Nephron (organoid): ENCODE data around the gene NECTIN4.

ENCODE experiments used
- H3K27ac Mint-ChIP-seq, 3 experiments: 2 replicates each; pipeline ENCODE4 v1.8.0; 2020; ENCODE audit warnings: mixed read lengths in 3 of 3, mild to moderate bottlenecking in 2 of 3, moderate library complexity in 1 of 3
- H3K27me3 Mint-ChIP-seq: 2 replicates; pipeline ENCODE4 v1.8.0; 2021; ENCODE audit warnings: low read depth, mild to moderate bottlenecking, moderate library complexity, mixed read lengths
- H3K36me3 Mint-ChIP-seq: 2 replicates; pipeline ENCODE4 v1.8.0; 2020; ENCODE audit warnings: low read depth, mixed read lengths
- H3K4me1 Mint-ChIP-seq: 2 replicates; pipeline ENCODE4 v1.8.0; 2020; ENCODE audit warnings: mixed read lengths
- H3K4me3 Mint-ChIP-seq, 3 experiments: 2 replicates each; pipeline ENCODE4 v1.8.0; 2020; ENCODE audit warnings: mild to moderate bottlenecking in 3 of 3, mixed read lengths in 3 of 3, moderate library complexity in 2 of 3
- H3K9me3 Mint-ChIP-seq: 2 replicates; pipeline ENCODE4 v1.8.0; 2020; ENCODE audit warnings: mixed read lengths
- TF ChIP-seq, protein P1 (sequence below), 3 experiments: fragments of 200-600 bp; sonication (generic); IDR thresholded peaks; one replicate each; pipeline ENCODE4 v1.5.0; 2021; ENCODE audit warnings: antibody characterized with exemption in 3 of 3; ENCODE audit not compliant: unreplicated experiment in 3 of 3

Gene NECTIN4

DNA sequence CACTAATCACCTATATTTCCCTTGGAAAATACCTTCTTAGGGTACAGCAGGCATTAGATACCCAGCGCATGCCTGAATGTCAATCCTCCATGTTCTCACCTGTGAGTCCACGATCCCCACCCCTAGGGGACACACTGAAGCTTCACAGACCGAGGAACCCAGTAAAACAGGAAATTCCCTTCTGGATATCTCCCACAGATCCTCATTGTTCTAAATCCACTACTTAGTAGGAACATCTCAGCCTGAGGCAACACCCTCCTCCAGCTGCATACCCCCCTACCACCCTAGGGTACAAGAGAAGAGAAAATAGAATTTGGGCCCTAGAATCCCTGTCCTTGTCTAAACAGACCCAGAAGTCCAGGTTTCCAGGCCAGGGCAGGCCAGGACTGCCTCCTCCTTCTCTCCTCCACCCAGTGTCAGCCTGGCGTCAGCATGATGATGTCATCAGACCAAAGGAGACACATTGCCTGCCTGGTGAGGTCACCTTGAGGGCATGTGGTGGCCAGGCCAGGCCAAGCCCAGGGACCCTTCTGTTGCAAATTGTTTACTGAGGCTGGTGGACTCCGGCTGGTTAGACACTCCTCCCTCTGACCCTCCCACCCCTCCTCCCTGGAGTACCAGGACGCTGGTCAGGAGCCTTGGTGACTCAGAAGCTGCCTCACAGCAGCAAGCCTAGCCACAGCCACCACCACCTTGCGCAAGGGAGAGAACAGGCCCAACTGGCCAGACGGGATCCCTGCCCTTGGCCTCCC, 6.2 kb downstream of the NECTIN4 start:
- Mint-ChIP-seq H3K4me3 (no peak overlapping the region), H3K36me3 (no peaks in the 10 kb centered on the region), H3K9me3 (no peaks in the 10 kb centered on the region), H3K4me1 (no peaks in the 10 kb centered on the region), H3K27ac (peak overlapping the region in 1 of 3 experiments; percentile 59), H3K27me3 (peaks cover 4% of the 10 kb centered on the region)
- TF ChIP-seq, protein P1, sequence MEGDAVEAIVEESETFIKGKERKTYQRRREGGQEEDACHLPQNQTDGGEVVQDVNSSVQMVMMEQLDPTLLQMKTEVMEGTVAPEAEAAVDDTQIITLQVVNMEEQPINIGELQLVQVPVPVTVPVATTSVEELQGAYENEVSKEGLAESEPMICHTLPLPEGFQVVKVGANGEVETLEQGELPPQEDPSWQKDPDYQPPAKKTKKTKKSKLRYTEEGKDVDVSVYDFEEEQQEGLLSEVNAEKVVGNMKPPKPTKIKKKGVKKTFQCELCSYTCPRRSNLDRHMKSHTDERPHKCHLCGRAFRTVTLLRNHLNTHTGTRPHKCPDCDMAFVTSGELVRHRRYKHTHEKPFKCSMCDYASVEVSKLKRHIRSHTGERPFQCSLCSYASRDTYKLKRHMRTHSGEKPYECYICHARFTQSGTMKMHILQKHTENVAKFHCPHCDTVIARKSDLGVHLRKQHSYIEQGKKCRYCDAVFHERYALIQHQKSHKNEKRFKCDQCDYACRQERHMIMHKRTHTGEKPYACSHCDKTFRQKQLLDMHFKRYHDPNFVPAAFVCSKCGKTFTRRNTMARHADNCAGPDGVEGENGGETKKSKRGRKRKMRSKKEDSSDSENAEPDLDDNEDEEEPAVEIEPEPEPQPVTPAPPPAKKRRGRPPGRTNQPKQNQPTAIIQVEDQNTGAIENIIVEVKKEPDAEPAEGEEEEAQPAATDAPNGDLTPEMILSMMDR (IDR thresholded peaks at IDR 0.05; ENCODE audit: unreplicated experiment in 3 of 3) = no peak

- TF ChIP-seq, protein P1 (IDR thresholded peaks at IDR 0.05; ENCODE audit: unreplicated experiment in 3 of 3) = no peak
- Mint-ChIP-seq H3K27ac (peak overlapping the region in 1 of 3 experiments; percentile 59), H3K27me3 (peaks cover 4% of the 10 kb centered on the region)
Observed at GRCh38 chr1:161082483-161082882, 6.9 kb downstream of the NECTIN4 start.

GRCh38 chr1:161081519-161081918, 7.8 kb downstream of the NECTIN4 start:
- H3K4me3 Mint-ChIP-seq = no peak overlapping the region
- no peaks in the 10 kb centered on the region for H3K9me3 Mint-ChIP-seq
- TF ChIP-seq, protein P1 (IDR thresholded peaks at IDR 0.05; ENCODE audit: unreplicated experiment in 3 of 3) = no peak
- H3K27me3 Mint-ChIP-seq = peaks cover 4% of the 10 kb centered on the region
- H3K27ac Mint-ChIP-seq = no peak overlapping the region
- H3K36me3 Mint-ChIP-seq = no peaks in the 10 kb centered on the region
- no peaks in the 10 kb centered on the region for H3K4me1 Mint-ChIP-seq

More at GRCh38 chr1:161082483-161082882, 6.9 kb downstream of the NECTIN4 start:
- no peaks in the 10 kb centered on the region for H3K9me3 Mint-ChIP-seq
- H3K4me1 Mint-ChIP-seq = no peaks in the 10 kb centered on the region
- no peaks in the 10 kb centered on the region for H3K36me3 Mint-ChIP-seq
- H3K4me3 Mint-ChIP-seq = no peak overlapping the region

GRCh38 chr1:161080441-161081405, 8.6 kb downstream of the NECTIN4 start:
- Mint-ChIP-seq H3K27me3 (peaks cover under 1% of the 10 kb centered on the region), H3K4me1 (no peaks in the 10 kb centered on the region), H3K36me3 (no peaks in the 10 kb centered on the region), H3K4me3 (no peak overlapping the region), H3K27ac (no peak overlapping the region), H3K9me3 (no peaks in the 10 kb centered on the region)
- TF ChIP-seq, protein P1 (IDR thresholded peaks at IDR 0.05; ENCODE audit: unreplicated experiment in 3 of 3) = no peak

DNA sequence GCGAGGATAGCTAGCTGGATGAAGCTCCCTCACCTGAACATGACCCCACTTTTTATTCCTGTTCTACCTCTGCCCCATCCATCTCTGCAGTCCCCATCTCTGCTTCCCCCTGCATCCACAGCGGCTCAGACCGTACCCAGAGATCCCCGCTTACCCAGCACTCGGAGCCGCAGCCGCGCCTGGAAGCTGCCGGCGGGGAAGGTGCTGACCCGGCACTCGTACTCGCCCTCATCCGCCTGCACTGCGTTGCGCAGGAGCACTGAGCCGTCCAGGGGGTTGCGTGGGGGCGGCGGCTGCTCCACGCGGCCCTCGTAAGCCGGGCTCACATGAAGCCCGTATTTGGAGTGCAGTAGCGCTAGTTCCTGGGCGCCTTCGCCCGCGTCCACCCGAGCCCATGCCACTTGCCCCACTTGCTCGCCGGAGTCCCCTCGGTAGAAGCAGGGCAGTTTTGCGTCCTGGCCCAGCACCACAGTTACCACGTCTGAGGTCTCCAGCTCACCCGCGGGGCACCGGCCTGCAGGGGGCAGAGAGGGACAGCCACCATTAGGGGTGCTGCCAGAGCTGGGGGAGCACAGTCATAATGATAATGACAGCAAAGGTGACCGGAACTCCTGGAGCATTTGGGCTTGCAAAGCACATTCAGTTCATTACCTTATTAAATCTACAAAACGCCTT, 9.8 kb downstream of the NECTIN4 start:
- TF ChIP-seq, protein P1 (IDR thresholded peaks at IDR 0.05; ENCODE audit: unreplicated experiment in 3 of 3) = no peak
- no peaks in the 10 kb centered on the region for H3K36me3 Mint-ChIP-seq
- no peaks in the 10 kb centered on the region for H3K9me3 Mint-ChIP-seq
- no peaks in the 10 kb centered on the region for H3K4me1 Mint-ChIP-seq
- H3K27me3 Mint-ChIP-seq = no peaks in the 10 kb centered on the region
- no peak overlapping the region for H3K27ac Mint-ChIP-seq
- H3K4me3 Mint-ChIP-seq = no peak overlapping the region
